ENCODE measurements around the gene DICER1. TPM values are rescaled to one million over a fixed set of nuclear protein-coding genes. Genes with fewer than 3 reads are reported as not detected.

DICER1 gene
- total RNA-seq, 3 donors from 2014 or later, result 74.9 to 126 (median 78.0) TPM

DNA sequence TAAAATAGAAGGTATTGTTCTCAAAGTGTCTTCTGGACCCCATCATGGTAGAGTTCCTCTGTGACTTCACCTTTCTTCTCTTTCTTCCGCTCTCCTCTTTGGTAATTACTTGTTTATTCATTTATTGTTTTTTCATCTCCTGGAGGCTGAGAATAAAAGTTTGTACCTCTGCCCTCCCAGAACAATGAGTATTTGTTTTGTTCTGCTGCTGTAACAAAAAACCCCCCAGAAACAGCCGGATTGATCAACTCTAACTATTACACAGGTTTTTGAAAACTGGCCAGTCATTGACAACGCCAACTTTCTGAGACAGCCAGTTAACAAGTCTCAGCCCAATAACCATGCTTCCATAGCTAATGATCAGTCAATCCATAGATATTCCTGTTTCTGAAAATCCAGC, 8.2 kb upstream of the DICER1 start:
- Histone ChIP-seq H3K4me1 (no peaks in the 10 kb centered on the region), H3K9me3 (no peaks in the 10 kb centered on the region)
- intact Hi-C loops (cut with DNase I; ENCODE audit: low total_unique reads), result no loop called here

DNA sequence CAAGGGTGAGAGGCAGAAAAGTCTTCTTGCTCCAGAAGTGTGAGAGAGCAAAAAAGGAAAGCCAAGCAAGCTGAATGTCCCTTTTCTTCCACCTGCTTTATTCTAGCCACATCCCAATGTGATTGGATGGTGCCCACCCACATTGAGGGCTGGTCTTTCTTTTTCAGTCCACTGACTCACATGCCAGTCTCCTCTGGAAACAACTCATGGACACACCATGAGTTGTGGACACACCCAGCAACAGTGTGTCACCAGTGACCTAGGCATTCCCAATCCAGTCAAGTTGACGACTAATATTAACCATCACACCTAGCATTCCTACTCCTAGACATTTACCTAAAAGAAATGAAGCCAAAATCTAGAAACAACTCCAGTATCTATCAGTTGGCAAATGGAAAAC, 7.2 kb upstream of the DICER1 start:
- TF ChIP-seq POLR2AphosphoS5 (IDR thresholded peaks at IDR 0.05), result no peak
- intact Hi-C loops (cut with DNase I; ENCODE audit: low total_unique reads), result no loop called here
- H3K27me3 ChIP-seq, result no peaks in the 10 kb centered on the region
- H3K4me3 ChIP-seq, result no peak overlapping the region
- no peak overlapping the region for H3K27ac ChIP-seq
- no peaks in the 10 kb centered on the region for H3K36me3 ChIP-seq
- H3K9me3 ChIP-seq, result no peaks in the 10 kb centered on the region
- no peaks in the 10 kb centered on the region for H3K4me1 ChIP-seq
- DNase-seq (ENCODE audit: low spot score in 2 of 2), result no peak

More for the DNA sequence above, 8.2 kb upstream of the DICER1 start:
- no peak for TF ChIP-seq POLR2AphosphoS5 (IDR thresholded peaks at IDR 0.05)
- TF ChIP-seq CTCF (IDR thresholded peaks at IDR 0.05), result no peak
- TF ChIP-seq POLR2A (IDR thresholded peaks at IDR 0.05), result no peak
- no peak overlapping the region for H3K27ac ChIP-seq
- no peak overlapping the region for H3K4me3 ChIP-seq
- no peak for DNase-seq (ENCODE audit: low spot score in 2 of 2)
- H3K27me3 ChIP-seq, result no peaks in the 10 kb centered on the region
- no peaks in the 10 kb centered on the region for H3K36me3 ChIP-seq

- Histone ChIP-seq H3K4me3 (no peak overlapping the region), H3K36me3 (no peaks in the 10 kb centered on the region), H3K9me3 (no peaks in the 10 kb centered on the region), H3K27me3 (no peaks in the 10 kb centered on the region), H3K27ac (no peak overlapping the region), H3K4me1 (no peaks in the 10 kb centered on the region)
- TF ChIP-seq POLR2A (IDR thresholded peaks at IDR 0.05) (no peak), POLR2AphosphoS5 (IDR thresholded peaks at IDR 0.05) (no peak), CTCF (IDR thresholded peaks at IDR 0.05) (no peak)
- intact Hi-C loops (cut with DNase I; ENCODE audit: low total_unique reads), result no loop called here
- no peak for DNase-seq (ENCODE audit: low spot score in 2 of 2)
These were observed 6.3 kb upstream of the DICER1 start for GRCh38 chr14:95163666-95164065.

DNA sequence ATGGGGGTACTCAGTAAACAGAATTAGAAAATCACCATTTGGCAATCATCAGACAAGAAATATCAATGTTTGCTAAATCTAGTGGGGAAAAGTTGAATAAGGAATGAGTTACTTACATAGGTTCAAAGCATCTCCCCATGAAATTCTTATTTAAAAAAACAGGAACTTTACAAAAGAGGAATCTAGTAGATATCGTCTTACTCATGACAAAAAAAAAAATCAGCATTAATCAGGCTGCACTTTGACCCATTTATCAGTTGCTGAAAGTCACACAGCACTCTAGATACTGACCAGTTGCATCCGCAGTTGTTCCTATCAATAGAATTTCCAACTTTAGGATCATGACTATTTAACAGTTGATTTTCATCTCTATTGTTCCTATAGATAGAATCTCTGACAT, 5.8 kb upstream of the DICER1 start:
- Histone ChIP-seq H3K27ac (no peak overlapping the region), H3K4me1 (no peaks in the 10 kb centered on the region), H3K27me3 (no peaks in the 10 kb centered on the region), H3K4me3 (no peak overlapping the region), H3K36me3 (no peaks in the 10 kb centered on the region), H3K9me3 (no peaks in the 10 kb centered on the region)
- TF ChIP-seq CTCF (IDR thresholded peaks at IDR 0.05), result no peak
- intact Hi-C loops (cut with DNase I; ENCODE audit: low total_unique reads), result no loop called here
- DNase-seq (ENCODE audit: low spot score in 2 of 2), result no peak

DNA sequence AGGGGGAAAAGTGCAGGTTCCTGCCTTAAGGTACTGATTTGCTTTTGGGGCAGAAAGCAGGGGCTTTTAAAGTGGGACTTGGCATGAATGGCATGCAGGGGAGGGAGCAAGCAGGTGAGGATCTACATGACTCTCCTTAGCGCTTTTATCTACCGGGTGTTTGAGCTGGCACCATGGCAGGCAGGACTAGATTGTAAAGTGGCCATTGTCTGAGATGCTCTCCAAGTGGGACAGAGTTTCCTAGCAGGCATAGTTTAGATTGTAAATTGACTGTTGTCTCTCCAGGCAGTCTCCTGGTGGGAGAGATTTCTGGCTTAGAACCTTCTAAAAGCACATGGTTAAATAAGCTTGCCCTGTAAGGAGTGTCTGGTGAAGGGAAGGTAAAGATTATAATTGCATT, 5.3 kb upstream of the DICER1 start:
- Histone ChIP-seq H3K9me3 (no peaks in the 10 kb centered on the region), H3K4me1 (no peaks in the 10 kb centered on the region), H3K27ac (no peak overlapping the region), H3K4me3 (no peak overlapping the region), H3K36me3 (no peaks in the 10 kb centered on the region), H3K27me3 (no peaks in the 10 kb centered on the region)
- no peak for TF ChIP-seq POLR2AphosphoS5 (IDR thresholded peaks at IDR 0.05)
- no peak for TF ChIP-seq POLR2A (IDR thresholded peaks at IDR 0.05)
- no peak for TF ChIP-seq CTCF (IDR thresholded peaks at IDR 0.05)
- intact Hi-C loops (cut with DNase I; ENCODE audit: low total_unique reads), result no loop called here
- DNase-seq (ENCODE audit: low spot score in 2 of 2), result no peak

DNA sequence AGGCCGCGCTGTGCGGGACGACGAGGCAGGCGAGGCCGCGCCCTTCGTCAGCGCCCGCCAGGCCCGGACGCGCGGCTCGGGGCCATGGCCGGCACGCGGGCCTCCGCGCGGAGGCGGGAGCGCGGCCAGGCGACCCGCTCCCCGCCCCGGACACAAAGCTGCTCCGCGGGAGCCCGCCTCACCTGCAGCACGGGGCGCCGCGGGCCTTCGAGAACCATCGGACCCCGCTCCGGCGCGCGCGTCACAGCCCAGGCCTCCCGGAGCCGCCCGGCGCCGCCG, 342 bp downstream of the DICER1 start:
- H3K27ac ChIP-seq, result peak overlapping the region; percentile 95 to 99
- H3K27me3 ChIP-seq, result no peaks in the 10 kb centered on the region
- peak overlapping the region; percentile 81 to 95 (median 82) for H3K4me3 ChIP-seq
- DNase-seq (ENCODE audit: low spot score in 2 of 2), result no peak
- intact Hi-C loops (cut with DNase I; ENCODE audit: low total_unique reads), result no loop called here
- TF ChIP-seq POLR2AphosphoS5 (IDR thresholded peaks at IDR 0.05) (no peak), POLR2A (IDR thresholded peaks at IDR 0.05) (no peak)
- no peaks in the 10 kb centered on the region for H3K36me3 ChIP-seq
- no peaks in the 10 kb centered on the region for H3K4me1 ChIP-seq
- H3K9me3 ChIP-seq, result no peaks in the 10 kb centered on the region
